GM21360 (cell line): Measurements from ENCODE around the gene GRIN2A.

Source experiments
- ATAC-seq: cut with Tn5 transposase; IDR thresholded peaks from one replicate; pipeline ENCODE4 v1.9.1; 2021; ENCODE audit warnings: mild to moderate bottlenecking, moderate library complexity; ENCODE audit not compliant: unreplicated experiment

The GRIN2A gene

DNA sequence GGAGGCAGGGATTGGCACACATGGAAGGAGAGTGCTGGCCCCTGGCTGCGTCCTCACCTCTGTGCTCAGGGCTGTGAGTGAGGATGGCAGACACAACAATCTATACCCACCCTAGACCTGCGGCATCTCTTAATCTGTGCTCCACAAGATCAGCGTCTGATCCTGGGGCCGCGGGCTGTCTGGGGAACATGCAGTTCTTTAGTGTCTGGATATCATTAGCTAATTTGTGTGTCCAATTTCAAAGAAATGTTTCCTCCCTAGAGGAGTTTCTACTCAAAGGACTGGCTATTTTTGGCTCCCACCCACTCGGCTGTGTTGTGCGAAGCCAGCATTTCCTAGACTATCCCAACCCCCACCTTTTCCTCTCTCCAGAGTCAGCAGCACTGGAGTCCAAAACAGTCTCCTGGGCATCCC is 93.8 kb downstream of the GRIN2A start:
- ATAC-seq, result no peak

DNA sequence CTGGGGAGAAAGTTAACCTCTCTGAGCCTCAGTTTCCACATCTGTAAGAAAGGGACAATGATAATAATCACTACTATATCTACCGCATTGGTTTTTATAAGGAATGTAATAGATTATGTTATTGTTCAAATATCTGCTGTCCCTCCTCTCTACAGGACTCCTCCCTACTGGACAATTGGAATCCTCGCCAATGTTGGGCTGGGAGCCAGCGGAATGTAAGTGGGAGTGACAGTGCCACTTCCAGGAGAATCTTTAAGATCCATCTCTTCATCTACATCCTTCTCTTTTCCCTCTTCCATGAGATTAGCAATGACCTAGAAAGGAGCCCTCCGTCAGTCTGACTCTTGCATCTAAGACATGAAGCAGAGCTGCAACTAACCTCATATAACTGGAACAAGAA is 95.1 kb downstream of the GRIN2A start:
- no peak for ATAC-seq

DNA sequence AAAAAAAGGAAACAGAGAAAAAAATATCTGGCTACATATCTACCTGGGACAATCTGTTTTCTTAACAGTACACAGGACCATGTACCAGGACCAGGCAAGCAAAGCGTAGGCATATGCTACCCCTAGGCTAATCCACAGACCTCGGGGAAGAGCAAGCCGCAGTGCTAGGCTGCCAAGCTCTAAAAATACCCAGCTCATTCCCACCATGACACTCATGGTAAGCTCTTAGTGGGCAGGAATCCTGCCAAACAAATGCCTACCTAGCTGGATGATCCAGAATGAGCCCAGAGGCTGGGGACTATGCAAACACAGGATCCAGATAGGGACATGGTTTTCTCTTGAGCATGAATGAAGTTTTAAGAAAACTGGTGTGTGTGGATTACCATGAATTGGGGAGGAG is 95.6 kb downstream of the GRIN2A start:
- no peak for ATAC-seq

DNA sequence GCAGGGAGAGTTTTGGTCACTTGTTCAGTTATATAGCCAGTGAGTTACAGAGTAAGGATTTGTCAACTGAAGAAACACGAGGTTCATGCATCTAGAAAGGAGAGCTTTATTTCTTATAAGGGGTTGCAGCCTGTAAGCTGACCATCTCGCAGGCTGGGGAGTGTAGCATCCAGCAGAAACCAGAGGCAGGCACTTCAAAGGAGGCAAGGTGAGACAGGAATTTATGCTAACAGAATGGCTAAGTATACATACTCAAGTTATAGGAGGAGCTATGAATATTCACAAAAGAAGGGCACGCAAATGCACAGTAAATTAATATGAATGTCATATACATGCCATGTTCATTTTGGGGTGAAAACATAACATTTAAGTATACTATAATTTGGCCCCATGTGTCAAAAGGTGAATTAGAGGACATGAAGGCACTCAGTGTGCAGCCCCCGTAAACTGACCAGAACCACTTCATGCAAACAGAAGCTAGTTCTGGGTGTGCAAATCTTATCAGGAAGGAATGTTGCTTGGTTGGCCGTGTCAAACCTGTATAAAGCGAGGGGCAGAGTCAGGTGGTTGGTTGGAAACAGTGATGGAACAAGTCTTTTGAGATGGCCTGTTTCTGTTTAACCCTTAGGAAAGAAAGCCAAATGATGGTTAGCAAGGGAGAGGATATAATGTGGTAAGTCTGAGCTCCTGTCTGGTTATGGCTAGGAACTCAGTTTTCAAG is 97.0 kb downstream of the GRIN2A start:
- no peak for ATAC-seq

- ATAC-seq, result no peak
These were observed 98.9 kb downstream of the GRIN2A start for GRCh38 chr16:10083301-10083700.

DNA sequence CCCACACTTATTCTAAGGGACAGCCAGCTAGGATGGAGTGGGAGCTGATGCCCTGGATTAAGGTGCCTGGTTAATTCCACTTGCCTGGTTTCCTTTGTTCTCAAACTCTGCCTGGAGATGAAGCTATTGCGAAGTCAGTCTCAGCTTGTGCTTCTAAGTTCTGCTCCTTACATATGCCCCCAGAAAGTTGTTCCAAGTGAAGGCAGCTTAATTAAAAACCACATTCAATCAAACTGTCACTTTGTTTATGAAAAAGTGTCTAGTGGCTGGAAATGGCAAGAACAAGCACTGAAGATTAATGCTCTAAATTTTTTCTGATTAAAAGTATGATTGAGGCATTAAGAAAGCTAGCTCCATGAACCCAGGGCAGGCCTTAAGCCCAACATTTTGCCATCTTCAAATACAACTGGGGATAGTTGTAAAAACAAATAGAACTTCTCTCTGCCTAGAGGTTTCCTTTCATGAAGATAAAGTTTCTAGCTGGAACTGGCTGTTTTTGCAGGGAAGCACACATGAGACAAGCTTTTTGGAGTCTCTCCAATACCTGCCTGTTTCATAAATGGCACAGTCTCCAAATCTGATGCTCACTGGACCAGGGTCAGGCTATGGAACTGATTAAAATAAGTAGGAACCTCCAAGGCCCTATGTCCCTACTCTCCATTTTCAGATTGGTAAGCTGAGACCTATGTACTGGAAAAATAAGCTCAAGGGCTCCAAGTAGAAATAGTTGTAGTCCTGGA is 100.9 kb downstream of the GRIN2A start:
- no peak for ATAC-seq

DNA sequence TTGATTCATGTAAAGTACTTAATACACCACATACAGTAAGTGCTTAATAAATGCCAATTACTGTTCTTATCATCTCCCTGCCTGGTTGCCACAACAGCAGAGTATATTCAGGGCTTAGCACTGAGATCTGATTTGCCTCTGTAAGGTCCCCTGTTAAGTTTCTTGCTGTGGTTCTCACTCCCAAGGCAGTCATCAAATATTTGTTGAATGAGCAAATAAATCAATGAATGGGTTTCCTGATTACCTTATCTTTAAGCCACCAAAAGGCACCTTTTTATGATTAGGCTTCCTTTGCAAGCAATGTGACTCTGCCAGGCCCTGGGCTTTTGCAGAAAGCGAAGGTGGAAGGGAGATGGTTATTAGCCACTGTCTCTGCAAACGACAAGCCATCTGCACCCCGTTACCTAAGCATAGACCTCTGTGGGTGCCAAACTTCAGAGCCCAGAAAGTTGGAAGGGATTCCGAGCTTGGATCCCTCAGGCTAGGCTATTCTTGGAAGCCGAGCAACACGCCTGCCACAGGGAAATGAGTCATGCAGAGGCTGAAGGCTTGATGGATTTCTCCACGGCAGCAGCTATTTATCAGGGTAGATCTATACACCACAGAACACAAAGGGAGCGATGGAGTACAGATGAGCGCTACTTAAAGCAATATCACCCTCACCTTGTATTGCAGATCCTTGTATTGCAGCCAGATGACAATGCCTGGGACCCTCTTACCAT is 102.0 kb downstream of the GRIN2A start:
- no peak for ATAC-seq

DNA sequence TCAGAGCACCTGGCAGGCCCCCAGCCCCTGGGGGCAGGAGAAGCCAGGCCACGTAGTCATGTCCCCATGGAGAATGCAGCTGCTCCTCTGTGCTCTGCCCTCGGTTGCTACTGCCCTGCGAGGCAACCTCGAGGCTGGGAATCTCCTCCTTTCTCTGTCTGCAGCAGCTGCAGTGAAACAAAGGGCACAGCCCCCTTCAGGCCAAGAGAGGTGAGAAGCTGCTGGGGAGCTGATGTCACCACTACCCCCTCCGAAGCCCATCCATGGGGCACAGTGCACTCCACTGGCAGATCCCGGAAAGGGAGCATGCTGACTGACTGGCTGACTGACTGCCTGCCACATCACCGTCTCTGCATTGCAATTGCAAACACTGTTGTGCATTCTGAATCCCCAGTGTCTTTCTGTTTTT is 103.7 kb downstream of the GRIN2A start:
- ATAC-seq, result no peak

GRCh38 chr16:10077861-10078260 is 104.4 kb downstream of the GRIN2A start:
- no peak for ATAC-seq

DNA sequence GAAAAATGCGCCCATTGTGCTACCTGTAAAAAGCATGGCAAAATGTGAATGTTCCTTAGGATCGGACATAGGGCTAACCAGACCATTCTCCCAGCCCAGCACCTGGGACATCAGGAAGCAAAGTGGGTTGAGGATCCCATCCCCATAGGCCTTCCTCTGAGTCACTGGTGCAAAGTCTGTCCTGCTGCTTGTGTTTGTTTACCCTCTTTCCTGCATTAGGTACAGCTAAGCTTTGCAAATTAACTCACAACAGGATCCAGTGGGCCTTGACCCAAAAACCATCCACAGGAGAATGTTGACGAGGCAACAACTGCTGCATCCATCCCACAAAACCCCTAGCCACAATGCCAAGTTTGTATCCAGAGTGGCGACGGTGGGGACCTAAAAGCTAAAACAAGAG is 106.2 kb downstream of the GRIN2A start:
- ATAC-seq, result no peak

GRCh38 chr16:10070591-10070990 is 111.6 kb downstream of the GRIN2A start:
- ATAC-seq, result no peak

- ATAC-seq, result no peak
These were observed 112.9 kb downstream of the GRIN2A start for GRCh38 chr16:10069374-10069773.

DNA sequence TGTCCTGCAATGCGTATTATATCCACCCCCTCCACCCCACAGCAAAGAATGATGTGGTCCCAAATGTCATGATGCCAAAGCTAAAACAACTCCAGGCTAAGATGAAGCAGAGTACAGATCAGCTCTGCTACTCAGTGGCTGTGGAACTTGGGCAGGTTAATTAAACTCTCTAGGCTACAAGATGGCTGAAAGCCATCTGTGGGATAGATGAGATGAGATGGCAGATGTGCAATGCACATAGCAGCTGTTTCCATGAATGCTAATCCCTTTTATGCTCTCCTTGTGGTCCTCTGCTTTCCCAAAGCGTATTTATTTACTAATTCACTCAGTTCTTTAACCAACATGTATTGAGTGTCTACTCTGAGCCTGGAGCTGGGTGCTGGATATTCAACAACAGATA is 114.4 kb downstream of the GRIN2A start:
- ATAC-seq, result no peak

DNA sequence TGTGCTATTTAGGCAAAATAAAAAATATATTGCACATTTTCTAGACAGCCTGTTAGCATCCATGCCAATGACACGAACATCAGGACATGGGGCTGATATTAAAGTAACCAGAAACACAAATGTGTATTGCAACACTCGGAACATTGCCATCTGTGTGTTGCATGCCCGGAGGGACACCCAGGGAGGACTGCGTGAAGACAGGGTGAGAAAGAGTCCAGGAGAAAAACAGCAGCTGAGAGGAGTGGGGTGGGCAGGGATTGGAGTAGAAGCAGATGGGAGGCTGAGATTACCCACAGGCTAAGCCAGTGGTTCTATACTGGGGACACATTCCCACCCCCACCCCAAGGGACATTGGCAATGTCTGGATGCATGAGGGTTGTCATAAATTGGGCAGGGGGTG is 114.8 kb downstream of the GRIN2A start:
- no peak for ATAC-seq

- no peak for ATAC-seq
These were observed 117.2 kb downstream of the GRIN2A start for GRCh38 chr16:10065019-10065418.

DNA sequence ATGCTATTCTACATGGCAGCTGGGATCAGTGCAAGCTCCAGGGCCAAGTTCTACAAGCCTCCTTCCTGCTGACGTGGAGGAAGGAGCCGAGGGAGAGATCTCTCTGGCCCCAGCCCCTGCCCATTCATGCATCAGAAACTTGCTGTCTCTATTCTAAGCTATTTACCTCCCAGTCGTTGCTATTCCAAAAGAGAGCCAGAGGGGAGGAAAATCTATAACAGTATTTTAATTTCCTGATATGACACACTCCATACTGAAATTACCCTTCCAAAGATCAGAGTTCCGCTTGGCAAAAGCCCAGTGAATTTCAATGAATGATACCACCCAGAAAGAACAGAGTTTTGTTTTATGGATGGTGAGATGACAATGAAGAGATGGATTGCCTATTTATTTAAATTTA is 133.4 kb downstream of the GRIN2A start:
- no peak for ATAC-seq

DNA sequence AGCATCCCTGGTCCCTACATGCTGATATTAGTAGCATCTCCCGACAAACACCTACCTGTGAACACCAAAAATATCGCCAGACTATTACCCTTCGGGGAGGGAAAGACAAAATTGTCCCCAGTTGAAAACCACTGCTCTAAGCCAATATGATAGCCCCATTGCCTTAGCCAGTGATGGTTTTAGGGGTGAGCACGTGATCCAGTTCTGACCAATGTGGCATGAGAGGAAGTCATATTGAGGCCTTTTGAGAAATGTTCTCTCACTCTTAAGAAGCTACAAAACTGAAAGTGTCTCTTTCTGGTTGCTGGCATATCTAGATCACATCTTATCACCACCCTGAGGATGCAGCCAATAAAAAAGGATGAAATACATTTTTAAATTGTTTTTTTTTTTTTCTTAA is 136.3 kb downstream of the GRIN2A start:
- ATAC-seq, result no peak

DNA sequence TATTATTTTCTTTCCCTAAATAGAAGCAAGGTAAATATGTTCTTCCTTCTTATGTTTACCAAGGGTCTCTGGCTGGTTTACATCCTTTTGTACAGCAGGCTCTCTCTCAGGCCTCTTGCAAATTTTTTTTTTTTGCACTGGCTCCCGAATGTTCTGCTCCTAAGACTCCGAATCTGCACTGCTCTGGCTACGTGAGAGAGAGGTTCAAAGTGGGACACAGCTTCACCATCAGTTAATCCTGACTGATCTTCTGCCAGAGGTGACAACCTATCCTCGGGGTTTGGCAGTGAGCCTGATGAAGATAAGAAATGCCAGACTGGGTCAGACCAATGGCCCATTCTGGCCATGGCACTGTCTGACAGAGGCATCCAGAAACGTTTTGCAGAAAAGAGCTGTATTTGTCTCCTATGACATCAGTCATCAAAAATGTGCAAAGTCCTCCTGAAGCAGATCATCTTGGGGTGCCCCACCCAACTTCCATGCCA is 136.9 kb downstream of the GRIN2A start:
- no peak for ATAC-seq

GRCh38 chr16:10040136-10041080 is 141.8 kb downstream of the GRIN2A start:
- ATAC-seq, result no peak

DNA sequence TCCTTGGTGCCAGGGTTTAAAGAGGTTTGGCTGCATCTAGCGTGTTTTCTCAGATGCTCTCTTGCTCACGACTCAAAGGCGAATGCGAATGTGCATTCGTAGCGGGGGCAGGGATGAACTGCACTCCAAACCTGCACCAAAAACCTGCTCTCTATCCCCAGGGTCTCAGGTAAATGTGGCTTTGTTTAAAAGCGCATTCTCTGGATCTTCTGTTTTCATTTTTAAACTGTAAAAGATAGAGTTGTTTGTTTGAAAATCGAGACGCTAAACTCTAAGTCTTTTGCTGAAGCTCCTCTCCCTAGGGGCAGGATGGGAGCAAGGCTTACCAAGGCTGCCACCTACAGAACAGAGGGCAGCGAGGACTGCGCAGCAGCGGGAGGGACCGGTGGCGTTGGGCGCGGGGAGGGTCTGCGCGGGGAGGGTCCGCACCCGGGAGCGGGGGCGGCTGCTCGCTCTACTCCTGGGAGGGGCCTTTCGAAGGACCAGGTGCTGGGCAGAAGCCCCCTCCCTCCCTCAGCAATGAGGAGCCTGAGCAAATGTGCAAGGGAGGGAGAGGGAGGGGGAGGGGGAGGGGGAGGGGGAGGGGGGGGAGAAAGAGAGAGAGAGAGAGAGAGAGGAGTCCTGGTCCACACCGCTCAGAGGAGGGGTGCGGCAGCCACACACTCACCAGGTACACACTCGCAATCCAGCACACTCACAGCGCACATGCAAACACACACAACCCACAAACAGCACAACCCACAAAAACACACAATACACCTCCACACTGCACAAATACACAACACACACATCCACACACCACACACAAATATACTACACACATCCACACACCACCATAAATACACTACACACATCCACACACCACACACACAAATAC is 142.8 kb downstream of the GRIN2A start:
- no peak for ATAC-seq
